Esophagus muscularis mucosa (tissue), 3 donors: ENCODE data around the gene DEPP1.

Experiments used
- POLR2AphosphoS5 ChIP-seq, 2 donors: sonication (generic); formaldehyde crosslinking; IDR thresholded peaks; one replicate each; pipeline ENCODE4 v1.6.1; 2017; ENCODE audit warnings: antibody characterized with exemption in 2 of 2
- TF ChIP-seq, protein P1 (sequence below), 3 experiments: fragments of 200-600 bp in 2 of 3; fragments of 450-650 bp in 1 of 3; sonication (generic) in 2 of 3; IDR thresholded peaks; one replicate each; pipeline ENCODE4 v1.5.1; 2017 to 2019; ENCODE audit warnings: antibody characterized with exemption in 3 of 3, mild to moderate bottlenecking in 2 of 3, moderate library complexity in 1 of 3

DNA sequence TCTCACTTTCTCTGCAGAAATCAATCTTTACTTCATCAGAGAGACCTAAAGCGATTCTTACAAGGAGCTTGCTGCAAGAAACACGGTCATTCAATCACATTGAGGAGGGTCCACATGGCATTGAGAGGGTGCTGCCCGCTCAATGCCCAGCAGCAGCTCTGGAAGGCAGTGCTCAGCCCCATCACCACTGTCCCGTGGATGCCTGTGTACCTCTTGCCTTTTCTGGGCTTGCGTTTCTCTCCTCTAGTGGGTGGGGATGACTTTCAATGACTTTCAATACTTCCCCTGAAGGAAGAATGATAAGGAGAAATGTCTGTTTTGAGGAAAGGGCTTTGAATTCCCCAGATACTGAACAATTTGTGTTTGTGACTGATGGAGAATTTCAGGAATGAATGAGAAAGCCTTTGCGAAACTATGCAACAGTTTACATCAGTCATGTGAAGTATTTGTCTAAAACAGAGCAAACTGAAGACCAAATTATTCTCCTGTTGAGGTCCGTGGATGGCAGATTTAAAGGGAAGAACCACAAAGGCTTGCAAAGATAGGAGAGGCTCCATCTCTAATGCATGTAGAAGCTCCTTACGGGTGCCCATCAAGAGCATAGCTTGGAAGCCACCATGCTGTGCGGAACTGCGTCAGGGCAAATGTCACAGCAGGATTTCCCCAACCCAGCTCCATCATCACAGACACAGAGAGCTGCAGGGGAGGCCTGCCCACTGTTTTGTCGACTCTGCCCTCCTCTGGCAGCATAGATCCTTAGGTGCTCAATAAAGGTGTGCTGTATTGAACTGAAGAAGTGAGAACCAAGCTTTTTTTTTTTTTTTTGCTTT, 15.5 kb upstream of the DEPP1 start:
- TF ChIP-seq, protein P1, sequence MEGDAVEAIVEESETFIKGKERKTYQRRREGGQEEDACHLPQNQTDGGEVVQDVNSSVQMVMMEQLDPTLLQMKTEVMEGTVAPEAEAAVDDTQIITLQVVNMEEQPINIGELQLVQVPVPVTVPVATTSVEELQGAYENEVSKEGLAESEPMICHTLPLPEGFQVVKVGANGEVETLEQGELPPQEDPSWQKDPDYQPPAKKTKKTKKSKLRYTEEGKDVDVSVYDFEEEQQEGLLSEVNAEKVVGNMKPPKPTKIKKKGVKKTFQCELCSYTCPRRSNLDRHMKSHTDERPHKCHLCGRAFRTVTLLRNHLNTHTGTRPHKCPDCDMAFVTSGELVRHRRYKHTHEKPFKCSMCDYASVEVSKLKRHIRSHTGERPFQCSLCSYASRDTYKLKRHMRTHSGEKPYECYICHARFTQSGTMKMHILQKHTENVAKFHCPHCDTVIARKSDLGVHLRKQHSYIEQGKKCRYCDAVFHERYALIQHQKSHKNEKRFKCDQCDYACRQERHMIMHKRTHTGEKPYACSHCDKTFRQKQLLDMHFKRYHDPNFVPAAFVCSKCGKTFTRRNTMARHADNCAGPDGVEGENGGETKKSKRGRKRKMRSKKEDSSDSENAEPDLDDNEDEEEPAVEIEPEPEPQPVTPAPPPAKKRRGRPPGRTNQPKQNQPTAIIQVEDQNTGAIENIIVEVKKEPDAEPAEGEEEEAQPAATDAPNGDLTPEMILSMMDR (IDR thresholded peaks at IDR 0.05) = no peak
- peak in 1 of 2 donors; percentile 12 for TF ChIP-seq POLR2AphosphoS5 (IDR thresholded peaks at IDR 0.05)
